ENCODE data around the gene ACAP3. TPM values are rescaled to one million over a fixed set of nuclear protein-coding genes. Genes with fewer than 3 reads are reported as not detected.

ACAP3 gene
- total and polyA plus RNA-seq, 10 donors: 12.6 to 89.7 (median 41.5) TPM

- no peak for DNase-seq
- WGBS, 5 donors: 87 to 95% (median 95%) methylated on average over 4 to 23 of the region's 23 CpGs
Observed at GRCh38 chr1:1243266-1243660, 64.5 kb downstream of the ACAP3 start.

DNA sequence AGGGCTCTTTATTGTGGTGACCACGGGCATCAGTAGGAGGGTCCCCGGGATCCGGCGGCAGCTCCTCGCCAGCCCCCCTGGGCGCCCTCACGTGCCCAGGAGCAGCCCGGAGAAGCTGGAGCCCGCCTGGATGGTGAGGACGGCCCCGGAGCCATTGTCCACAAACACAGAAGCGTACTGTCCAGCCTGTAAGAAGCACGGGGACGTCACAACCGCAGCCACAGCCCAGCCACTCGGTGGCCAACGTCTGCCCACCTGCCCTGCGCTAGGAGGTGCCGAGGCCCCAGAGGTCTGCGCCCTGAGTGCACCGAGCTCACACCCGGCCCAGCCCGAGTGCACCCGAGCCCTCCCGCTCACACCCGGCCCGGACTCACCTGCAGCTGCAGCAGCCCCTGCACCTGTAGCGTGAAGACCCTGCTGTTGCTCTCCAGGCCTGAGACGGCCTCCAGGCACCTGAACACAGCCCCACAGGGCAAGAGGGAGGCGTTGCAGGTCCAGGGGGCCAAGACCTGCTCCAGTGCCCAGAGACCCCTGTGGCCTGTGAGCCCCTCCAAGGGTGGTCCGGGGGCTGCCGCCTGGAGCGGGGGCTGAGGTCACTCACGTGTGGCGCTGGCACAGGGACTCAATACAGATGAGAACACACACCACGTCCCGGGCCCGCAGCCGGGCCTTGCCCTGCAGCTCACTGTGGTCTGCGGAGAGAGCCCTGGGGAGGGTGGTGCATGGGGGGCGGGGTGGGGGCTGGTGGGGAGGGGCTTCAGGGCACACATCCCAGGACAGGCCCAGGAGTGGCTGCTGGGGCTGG lies 65.1 kb downstream of the ACAP3 start:
- H3K27ac ChIP-seq: no peak overlapping the region
- peaks cover 0 to 34% (median 17%) of the 10 kb centered on the region in 6 donors for H3K4me1 ChIP-seq
- intact Hi-C loops (cut with DNase I; ENCODE audit: low total_unique reads): no loop called here
- TF ChIP-seq, protein P1, sequence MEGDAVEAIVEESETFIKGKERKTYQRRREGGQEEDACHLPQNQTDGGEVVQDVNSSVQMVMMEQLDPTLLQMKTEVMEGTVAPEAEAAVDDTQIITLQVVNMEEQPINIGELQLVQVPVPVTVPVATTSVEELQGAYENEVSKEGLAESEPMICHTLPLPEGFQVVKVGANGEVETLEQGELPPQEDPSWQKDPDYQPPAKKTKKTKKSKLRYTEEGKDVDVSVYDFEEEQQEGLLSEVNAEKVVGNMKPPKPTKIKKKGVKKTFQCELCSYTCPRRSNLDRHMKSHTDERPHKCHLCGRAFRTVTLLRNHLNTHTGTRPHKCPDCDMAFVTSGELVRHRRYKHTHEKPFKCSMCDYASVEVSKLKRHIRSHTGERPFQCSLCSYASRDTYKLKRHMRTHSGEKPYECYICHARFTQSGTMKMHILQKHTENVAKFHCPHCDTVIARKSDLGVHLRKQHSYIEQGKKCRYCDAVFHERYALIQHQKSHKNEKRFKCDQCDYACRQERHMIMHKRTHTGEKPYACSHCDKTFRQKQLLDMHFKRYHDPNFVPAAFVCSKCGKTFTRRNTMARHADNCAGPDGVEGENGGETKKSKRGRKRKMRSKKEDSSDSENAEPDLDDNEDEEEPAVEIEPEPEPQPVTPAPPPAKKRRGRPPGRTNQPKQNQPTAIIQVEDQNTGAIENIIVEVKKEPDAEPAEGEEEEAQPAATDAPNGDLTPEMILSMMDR (IDR thresholded peaks at IDR 0.05 in 8 of 11, conservative IDR thresholded peaks at IDR 0.05 in 3 of 11): no peak
- TF ChIP-seq POLR2A (IDR thresholded peaks at IDR 0.05) (no peak), POLR2AphosphoS5 (IDR thresholded peaks at IDR 0.05) (no peak)
- 85 to 92% (median 87%) methylated on average over 10 to 41 of the region's 41 CpGs for WGBS, 5 donors
- no peaks in the 10 kb centered on the region for H3K36me3 ChIP-seq
- no peaks in the 10 kb centered on the region for H3K9me3 ChIP-seq
- DNase-seq: no peak
- H3K27me3 ChIP-seq (replicated peaks in 1 of 7): peaks cover 0 to 94% (median 52%) of the 10 kb centered on the region in 7 donors
- H3K4me3 ChIP-seq: no peak overlapping the region

More at GRCh38 chr1:1243266-1243660, 64.5 kb downstream of the ACAP3 start:
- H3K4me3 ChIP-seq: no peak overlapping the region
- H3K27ac ChIP-seq: no peak overlapping the region
- intact Hi-C loops (cut with DNase I; ENCODE audit: low total_unique reads): no loop called here
- TF ChIP-seq, protein P1 (IDR thresholded peaks at IDR 0.05 in 8 of 11, conservative IDR thresholded peaks at IDR 0.05 in 3 of 11): no peak
- TF ChIP-seq POLR2A (IDR thresholded peaks at IDR 0.05) (no peak), POLR2AphosphoS5 (IDR thresholded peaks at IDR 0.05) (no peak)
- peaks cover 0 to 93% (median 50%) of the 10 kb centered on the region in 7 donors for H3K27me3 ChIP-seq (replicated peaks in 1 of 7)
- H3K4me1 ChIP-seq: peaks cover 0 to 28% (median 11%) of the 10 kb centered on the region in 6 donors
- no peaks in the 10 kb centered on the region for H3K9me3 ChIP-seq
- no peaks in the 10 kb centered on the region for H3K36me3 ChIP-seq

Small RNA genes lying within 50 kb of the gene (microRNA-seq; reads per million reads assigned to microRNA genes)
- 0 to 5.8 (median 1.1) reads per million in 3 donors for gene MIR6726
- gene MIR6727: 0.35 to 1.1 (median 0.57) reads per million in 3 donors
- gene MIR6808: 0 to 0.36 (median 0) reads per million in 3 donors

Small RNA genes lying within 50 kb of the gene (small RNA-seq; reads per million reads assigned to genes)
- 0 to 0.30 (median 0.10) reads per million in 4 donors for gene MIR6726

Other genes starting within 250 kb of the ACAP3 start
- gene RNF223, start 233.6 kb downstream of the ACAP3 start, total RNA-seq: not detected
- gene RNF223, start 233.6 kb downstream of the ACAP3 start, polyA plus RNA-seq: not detected
- gene C1orf159, start 191.8 kb downstream of the ACAP3 start, total RNA-seq: 10 to 100 TPM; 12.1 to 22.5 (median 18.7) TPM
- 10 to 100 TPM in 2 of 3 donors, 1 to 10 TPM in 1; 8.5 to 25.7 (median 24.1) TPM for gene C1orf159, start 191.8 kb downstream of the ACAP3 start, polyA plus RNA-seq
- gene TTLL10, start 134.1 kb downstream of the ACAP3 start, total RNA-seq: under 1 TPM in 2 of 7 donors, not detected in 5; 0.17 to 0.34 TPM
- under 1 TPM in 2 of 3 donors, not detected in 1; 0.02 to 0.03 TPM for gene TTLL10, start 134.1 kb downstream of the ACAP3 start, polyA plus RNA-seq
- gene TNFRSF18, start 101.3 kb downstream of the ACAP3 start, total RNA-seq: 1 to 10 TPM; 5.2 to 9.9 (median 7.5) TPM
- gene TNFRSF18, start 101.3 kb downstream of the ACAP3 start, polyA plus RNA-seq: 10 to 100 TPM in 1 of 3 donors, 1 to 10 TPM in 2; 7.2 to 16.3 (median 9.3) TPM
- 10 to 100 TPM in 5 of 7 donors, 1 to 10 TPM in 2; 6.6 to 18.9 (median 12.5) TPM for gene TNFRSF4, start 93.8 kb downstream of the ACAP3 start, total RNA-seq
- 10 to 100 TPM; 14.7 to 23.4 (median 14.7) TPM for gene TNFRSF4, start 93.8 kb downstream of the ACAP3 start, polyA plus RNA-seq
- 100 to 1,000 TPM in 4 of 7 donors, 10 to 100 TPM in 3; 87.2 to 145 (median 114) TPM for gene SDF4, start 75.9 kb downstream of the ACAP3 start, total RNA-seq
- 10 to 100 TPM; 39.1 to 84.2 (median 49.4) TPM for gene SDF4, start 75.9 kb downstream of the ACAP3 start, polyA plus RNA-seq
- gene B3GALT6, start 75.7 kb downstream of the ACAP3 start, total RNA-seq: 10 to 100 TPM; 13.2 to 25.1 (median 19.3) TPM
- gene B3GALT6, start 75.7 kb downstream of the ACAP3 start, polyA plus RNA-seq: 10 to 100 TPM in 2 of 3 donors, 1 to 10 TPM in 1; 7.9 to 16.6 (median 12.1) TPM
- 1 to 10 TPM in 3 of 7 donors, under 1 TPM in 1, not detected in 3; 0.87 to 3.6 (median 1.8) TPM for gene C1QTNF12, start 61.2 kb downstream of the ACAP3 start, total RNA-seq
- gene C1QTNF12, start 61.2 kb downstream of the ACAP3 start, polyA plus RNA-seq: 1 to 10 TPM; 1.3 to 5.5 (median 1.4) TPM
- gene UBE2J2, start 34.1 kb downstream of the ACAP3 start, total RNA-seq: 10 to 100 TPM; 39.1 to 69.7 (median 56.5) TPM
- 10 to 100 TPM; 39.2 to 66.9 (median 54.0) TPM for gene UBE2J2, start 34.1 kb downstream of the ACAP3 start, polyA plus RNA-seq
- gene SCNN1D, start 27.5 kb downstream of the ACAP3 start, total RNA-seq: 10 to 100 TPM in 1 of 7 donors, 1 to 10 TPM in 6; 2.5 to 10.5 (median 3.4) TPM
- gene SCNN1D, start 27.5 kb downstream of the ACAP3 start, polyA plus RNA-seq: 10 to 100 TPM in 2 of 3 donors, 1 to 10 TPM in 1; 3.7 to 16.9 (median 11.9) TPM
- 10 to 100 TPM; 11.4 to 22.9 (median 13.9) TPM for gene PUSL1, start 667 bp upstream of the ACAP3 start, total RNA-seq
- gene PUSL1, start 667 bp upstream of the ACAP3 start, polyA plus RNA-seq: 10 to 100 TPM in 2 of 3 donors, 1 to 10 TPM in 1; 9.8 to 17.8 (median 10.5) TPM
- 100 to 1,000 TPM in 4 of 7 donors, 10 to 100 TPM in 3; 89.2 to 114 (median 100) TPM for gene INTS11, start 16.7 kb upstream of the ACAP3 start, total RNA-seq
- 100 to 1,000 TPM; 106 to 203 (median 202) TPM for gene INTS11, start 16.7 kb upstream of the ACAP3 start, polyA plus RNA-seq
- gene CPTP, start 16.9 kb upstream of the ACAP3 start, total RNA-seq: 10 to 100 TPM; 16.9 to 42.1 (median 29.1) TPM
- 10 to 100 TPM in 2 of 3 donors, 1 to 10 TPM in 1; 7.5 to 24.9 (median 10.4) TPM for gene CPTP, start 16.9 kb upstream of the ACAP3 start, polyA plus RNA-seq
- 1 to 10 TPM in 6 of 7 donors, under 1 TPM in 1; 0.77 to 5.9 (median 3.0) TPM for gene TAS1R3, start 23.4 kb upstream of the ACAP3 start, total RNA-seq
- 1 to 10 TPM in 1 of 3 donors, under 1 TPM in 2; 0.23 to 1.6 (median 0.37) TPM for gene TAS1R3, start 23.4 kb upstream of the ACAP3 start, polyA plus RNA-seq
- gene DVL1, start 41.5 kb upstream of the ACAP3 start, total RNA-seq: 10 to 100 TPM; 34.4 to 59.1 (median 40.1) TPM
- 10 to 100 TPM; 18.1 to 57.3 (median 27.7) TPM for gene DVL1, start 41.5 kb upstream of the ACAP3 start, polyA plus RNA-seq
- gene MXRA8, start 50.6 kb upstream of the ACAP3 start, total RNA-seq: 10 to 100 TPM; 25.9 to 71.7 (median 49.3) TPM
- gene MXRA8, start 50.6 kb upstream of the ACAP3 start, polyA plus RNA-seq: 10 to 100 TPM; 37.9 to 57.5 (median 44.8) TPM
- gene AURKAIP1, start 67.3 kb upstream of the ACAP3 start, total RNA-seq: 10 to 100 TPM; 61.3 to 85.1 (median 71.7) TPM
- gene AURKAIP1, start 67.3 kb upstream of the ACAP3 start, polyA plus RNA-seq: 100 to 1,000 TPM; 149 to 174 (median 151) TPM
- gene CCNL2, start 91.4 kb upstream of the ACAP3 start, total RNA-seq: 100 to 1,000 TPM; 167 to 299 (median 208) TPM
- 100 to 1,000 TPM; 111 to 230 (median 199) TPM for gene CCNL2, start 91.4 kb upstream of the ACAP3 start, polyA plus RNA-seq
- gene MRPL20, start 99.4 kb upstream of the ACAP3 start, total RNA-seq: 100 to 1,000 TPM in 3 of 7 donors, 10 to 100 TPM in 4; 67.4 to 144 (median 91.3) TPM
- gene MRPL20, start 99.4 kb upstream of the ACAP3 start, polyA plus RNA-seq: 100 to 1,000 TPM; 101 to 168 (median 122) TPM
- 1 to 10 TPM in 5 of 7 donors, under 1 TPM in 2; 0.43 to 2.7 (median 1.2) TPM for gene ANKRD65, start 113.3 kb upstream of the ACAP3 start, total RNA-seq
- 1 to 10 TPM; 2.3 to 4.3 (median 3.0) TPM for gene ANKRD65, start 113.3 kb upstream of the ACAP3 start, polyA plus RNA-seq
- gene VWA1, start 127.8 kb upstream of the ACAP3 start, total RNA-seq: 10 to 100 TPM in 6 of 7 donors, 1 to 10 TPM in 1; 3.9 to 18.0 (median 13.1) TPM
- gene VWA1, start 127.8 kb upstream of the ACAP3 start, polyA plus RNA-seq: 10 to 100 TPM in 2 of 3 donors, 1 to 10 TPM in 1; 4.1 to 12.7 (median 11.0) TPM
- 1 to 10 TPM in 2 of 7 donors, under 1 TPM in 3, not detected in 2; 0.25 to 3.9 (median 0.57) TPM for gene ATAD3C, start 141.8 kb upstream of the ACAP3 start, total RNA-seq
- under 1 TPM; 0.55 to 0.85 (median 0.83) TPM for gene ATAD3C, start 141.8 kb upstream of the ACAP3 start, polyA plus RNA-seq
- 10 to 100 TPM; 11.5 to 39.8 (median 23.7) TPM for gene ATAD3B, start 163.8 kb upstream of the ACAP3 start, total RNA-seq
- 10 to 100 TPM; 21.7 to 62.3 (median 45.8) TPM for gene ATAD3B, start 163.8 kb upstream of the ACAP3 start, polyA plus RNA-seq
- gene ATAD3A, start 204.2 kb upstream of the ACAP3 start, total RNA-seq: 10 to 100 TPM; 11.3 to 25.7 (median 17.8) TPM
- 10 to 100 TPM; 13.4 to 29.0 (median 14.3) TPM for gene ATAD3A, start 204.2 kb upstream of the ACAP3 start, polyA plus RNA-seq
- 1 to 10 TPM in 6 of 7 donors, not detected in 1; 2.3 to 5.3 (median 2.7) TPM for gene TMEM240, start 232.7 kb upstream of the ACAP3 start, total RNA-seq
- gene TMEM240, start 232.7 kb upstream of the ACAP3 start, polyA plus RNA-seq: 1 to 10 TPM in 2 of 3 donors, under 1 TPM in 1; 0.39 to 2.2 (median 1.5) TPM